DND-41 (cell line): Measurements from ENCODE around the gene PUM1.

Source experiments
- EZH2 ChIP-seq: IDR thresholded peaks from 3 replicates; pipeline ENCODE4 v1.6.1; 2012; ENCODE audit warnings: borderline replicate concordance, low read depth, mild to moderate bottlenecking, moderate library complexity, low read length, inconsistent platforms; ENCODE audit not compliant: severe bottlenecking
- TF ChIP-seq, protein P1 (sequence below): IDR thresholded peaks from 2 replicates; pipeline ENCODE4 v1.5.1; 2012; ENCODE audit warnings: borderline replicate concordance, low read length, moderate library complexity, mild to moderate bottlenecking; ENCODE audit not compliant: poor library complexity, severe bottlenecking; ENCODE audit errors: extremely low read depth

- TF ChIP-seq, protein P1, sequence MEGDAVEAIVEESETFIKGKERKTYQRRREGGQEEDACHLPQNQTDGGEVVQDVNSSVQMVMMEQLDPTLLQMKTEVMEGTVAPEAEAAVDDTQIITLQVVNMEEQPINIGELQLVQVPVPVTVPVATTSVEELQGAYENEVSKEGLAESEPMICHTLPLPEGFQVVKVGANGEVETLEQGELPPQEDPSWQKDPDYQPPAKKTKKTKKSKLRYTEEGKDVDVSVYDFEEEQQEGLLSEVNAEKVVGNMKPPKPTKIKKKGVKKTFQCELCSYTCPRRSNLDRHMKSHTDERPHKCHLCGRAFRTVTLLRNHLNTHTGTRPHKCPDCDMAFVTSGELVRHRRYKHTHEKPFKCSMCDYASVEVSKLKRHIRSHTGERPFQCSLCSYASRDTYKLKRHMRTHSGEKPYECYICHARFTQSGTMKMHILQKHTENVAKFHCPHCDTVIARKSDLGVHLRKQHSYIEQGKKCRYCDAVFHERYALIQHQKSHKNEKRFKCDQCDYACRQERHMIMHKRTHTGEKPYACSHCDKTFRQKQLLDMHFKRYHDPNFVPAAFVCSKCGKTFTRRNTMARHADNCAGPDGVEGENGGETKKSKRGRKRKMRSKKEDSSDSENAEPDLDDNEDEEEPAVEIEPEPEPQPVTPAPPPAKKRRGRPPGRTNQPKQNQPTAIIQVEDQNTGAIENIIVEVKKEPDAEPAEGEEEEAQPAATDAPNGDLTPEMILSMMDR: no peak
- TF ChIP-seq EZH2: no peak
These were observed 52.2 kb downstream of the PUM1 start for GRCh38 chr1:31013187-31013864.
